Retinal pigment epithelial cell (primary cell): ENCODE measurements around the gene FOXE3.
A peak's percentile ranks its signal among the peaks of the same experiment; 100 is the strongest.
"Not testable (repeated sequence)": the region's sequence is repeated elsewhere in the genome, so short reads cannot be mapped to it uniquely, and the experiment has no call there.

Source experiments
- DNase-seq: peaks from one replicate; pipeline ENCODE4 v3.0.0-alpha.2; 2010; ENCODE audit warnings: low read depth
- H3K4me3 ChIP-seq: 2 replicates; pipeline ENCODE4 v1.5.1; 2011; ENCODE audit warnings: mild to moderate bottlenecking, low read length, control low read depth, moderate library complexity
- CTCF ChIP-seq: conservative IDR thresholded peaks from 2 replicates; pipeline ENCODE4 v1.5.1; 2011; ENCODE audit warnings: low read depth, low read length, control low read depth, inconsistent platforms

FOXE3 gene

GRCh38 chr1:47449822-47450552 lies 33.9 kb downstream of the FOXE3 start:
- DNase-seq = no peak
- TF ChIP-seq CTCF = peak; percentile 62

DNA sequence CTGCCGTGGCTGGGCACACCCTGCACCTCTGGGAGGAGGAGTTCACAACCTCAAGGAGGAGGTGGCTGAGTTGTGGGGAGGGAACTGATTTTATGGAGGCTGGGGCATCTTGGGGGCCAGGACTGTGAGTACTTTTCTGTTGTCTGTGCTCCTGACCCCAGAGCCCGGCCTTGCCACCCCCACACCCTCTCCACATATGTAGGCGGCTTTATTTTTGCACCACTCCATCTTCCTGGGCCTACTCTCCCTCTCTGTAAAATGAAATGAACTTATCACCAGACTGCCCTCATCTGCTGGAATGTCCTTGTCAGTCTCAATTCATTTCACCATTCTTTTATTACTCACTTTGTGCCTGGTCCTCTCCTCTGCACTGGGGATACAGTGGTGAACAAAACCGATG lies 34.5 kb downstream of the FOXE3 start:
- no peak for DNase-seq
- H3K4me3 ChIP-seq = no peak overlapping the region
- TF ChIP-seq CTCF = no peak

More at GRCh38 chr1:47449822-47450552, 33.9 kb downstream of the FOXE3 start:
- no peak overlapping the region for H3K4me3 ChIP-seq

DNA sequence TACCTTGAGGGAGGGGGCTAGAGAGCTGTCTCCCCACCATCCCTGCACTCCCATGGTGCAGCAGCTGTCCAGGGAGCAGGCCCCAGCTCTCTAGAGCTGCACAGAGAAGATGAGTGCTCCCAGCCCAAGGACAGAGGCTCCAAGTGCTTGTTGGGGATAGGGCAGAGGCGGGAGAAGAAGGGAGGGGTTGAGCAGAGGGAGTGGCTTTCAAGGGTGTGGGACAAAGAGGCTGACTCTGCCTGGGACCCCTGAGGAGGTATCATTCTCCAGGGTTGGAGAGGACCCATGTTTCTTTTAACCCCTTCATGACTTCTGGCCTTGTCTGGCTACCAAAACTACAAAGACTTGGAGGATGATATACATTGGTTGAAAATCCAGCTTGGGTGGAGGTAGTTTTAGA lies 36.3 kb downstream of the FOXE3 start:
- TF ChIP-seq CTCF = no peak
- DNase-seq = no peak

DNA sequence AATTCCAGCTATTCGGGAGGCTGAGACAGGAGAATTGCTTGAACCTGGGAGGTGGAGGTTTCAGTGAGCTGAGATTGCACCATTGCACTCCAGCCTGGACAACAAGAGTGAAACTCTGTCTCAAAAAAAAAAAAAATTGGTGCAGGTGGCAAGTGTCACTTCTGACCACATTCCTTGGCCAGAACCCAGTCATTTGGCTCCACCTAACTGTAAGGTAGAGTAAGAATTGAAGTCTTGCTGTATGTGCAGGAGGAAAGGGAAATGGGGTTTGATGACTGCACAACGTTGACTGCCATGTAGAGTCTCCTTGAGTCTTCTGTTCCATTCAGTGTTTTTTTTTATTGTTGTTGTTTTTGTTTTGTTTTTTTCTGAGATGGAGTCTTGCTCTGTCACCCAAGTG lies 37.8 kb downstream of the FOXE3 start:
- H3K4me3 ChIP-seq, DNase-seq: not testable (repeated sequence)

More for the DNA sequence above, 36.3 kb downstream of the FOXE3 start:
- no peak overlapping the region for H3K4me3 ChIP-seq

DNA sequence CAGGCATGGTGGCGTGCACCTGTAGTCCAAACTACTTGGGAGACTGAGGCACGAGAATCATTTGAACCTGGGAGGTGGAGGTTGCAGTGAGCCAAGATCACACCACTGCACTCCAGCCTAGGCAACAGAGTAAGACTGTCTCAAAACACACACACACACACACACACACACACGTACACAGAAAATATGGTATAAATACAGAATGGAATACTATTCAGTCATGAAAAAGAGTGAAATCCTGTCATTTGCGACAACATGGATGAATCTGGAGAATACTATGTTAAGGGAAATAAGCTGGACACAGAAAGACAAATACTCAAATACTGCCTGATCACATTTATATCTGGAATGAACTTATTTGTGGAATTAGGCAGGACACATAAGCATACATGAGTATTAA lies 40.2 kb downstream of the FOXE3 start:
- DNase-seq = no peak
- H3K4me3 ChIP-seq = no peak overlapping the region
- TF ChIP-seq CTCF = no peak

DNA sequence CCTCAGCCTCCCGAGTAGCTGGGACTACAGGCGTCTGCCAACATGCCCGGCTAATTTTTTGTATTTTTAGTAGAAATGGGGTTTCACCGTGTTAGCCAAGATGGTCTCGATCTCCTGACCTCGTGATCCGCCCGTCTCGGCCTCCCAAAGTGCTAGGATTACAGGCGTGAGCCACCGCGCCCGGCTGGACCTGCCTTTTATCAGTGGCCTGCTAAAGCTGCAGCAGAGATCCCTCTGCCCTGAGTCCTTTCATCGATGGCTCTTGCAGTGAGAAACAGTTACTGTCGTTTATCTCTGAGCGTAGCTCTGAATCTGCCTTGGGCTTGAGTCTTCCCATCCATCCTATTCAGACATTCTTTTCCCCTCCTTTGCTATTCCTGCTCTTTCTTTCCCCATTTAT lies 41.5 kb downstream of the FOXE3 start:
- not testable (repeated sequence) for DNase-seq, H3K4me3 ChIP-seq

DNA sequence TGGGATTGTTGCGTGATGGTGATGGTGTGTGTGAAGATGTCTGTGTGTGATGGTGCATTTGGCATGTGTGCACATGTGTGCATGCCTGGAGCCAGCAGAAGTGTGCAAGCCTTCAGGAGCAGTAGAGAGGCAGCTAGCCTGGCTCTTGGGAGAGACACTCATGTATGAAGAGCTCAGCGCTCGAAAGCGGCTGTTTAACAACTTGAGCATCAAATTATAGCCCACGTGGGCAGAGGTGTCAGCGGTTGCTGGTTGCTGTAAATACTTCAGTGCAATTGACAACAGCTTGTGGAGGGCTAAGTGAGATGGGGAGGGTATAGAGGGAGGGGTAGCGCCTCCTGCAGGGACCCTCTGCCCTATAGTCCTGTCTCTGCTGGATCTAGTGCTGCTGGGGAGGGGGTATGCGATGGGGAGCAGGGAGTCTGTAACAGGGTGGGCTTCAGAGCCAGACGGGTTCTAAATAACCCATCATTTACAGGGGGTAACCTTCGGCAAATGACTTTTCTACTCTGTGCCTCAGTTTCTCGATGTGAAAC lies 43.2 kb downstream of the FOXE3 start:
- TF ChIP-seq CTCF = no peak
- H3K4me3 ChIP-seq = no peak overlapping the region

GRCh38 chr1:47460040-47460439 lies 44.0 kb downstream of the FOXE3 start:
- H3K4me3 ChIP-seq = no peak overlapping the region
- no peak for TF ChIP-seq CTCF
- no peak for DNase-seq

More for the DNA sequence above, 43.2 kb downstream of the FOXE3 start:
- no peak for DNase-seq
